Stomach smooth muscle (tissue), 2 donors: ENCODE measurements around the gene NT5DC2.
A peak's percentile ranks its signal among the peaks of the same experiment; 100 is the strongest.

Experiments
- H3K27ac ChIP-seq: one replicate; pipeline ENCODE4 v1.7.0; 2013; ENCODE audit warnings: mild to moderate bottlenecking, low read length, inconsistent platforms
- H3K27me3 ChIP-seq, 2 donors: one replicate each; pipeline ENCODE4 v1.7.0; 2013; ENCODE audit warnings: low read length in 2 of 2; ENCODE audit not compliant: insufficient read depth in 2 of 2, control insufficient read depth in 1 of 2
- H3K36me3 ChIP-seq, 2 donors: one replicate each; pipeline ENCODE4 v1.7.0; 2013; ENCODE audit warnings: low read length in 2 of 2; ENCODE audit not compliant: control insufficient read depth in 2 of 2, insufficient read depth in 2 of 2
- H3K4me1 ChIP-seq: one replicate; pipeline ENCODE4 v1.7.0; 2013; ENCODE audit warnings: low read length; ENCODE audit not compliant: control insufficient read depth, insufficient read depth
- H3K4me3 ChIP-seq, 2 donors: one replicate each; pipeline ENCODE4 v1.7.0; 2013; ENCODE audit warnings: low read length in 2 of 2
- H3K9ac ChIP-seq, 2 donors: one replicate each; pipeline ENCODE4 v1.7.0; 2013; ENCODE audit warnings: low read length in 2 of 2, mild to moderate bottlenecking in 1 of 2
- H3K9me3 ChIP-seq, 2 donors: one replicate each; pipeline ENCODE4 v1.7.0; 2013; ENCODE audit warnings: low read length in 2 of 2; ENCODE audit not compliant: control insufficient read depth in 2 of 2
- donor health status: healthy.
- donor health status: Pancreatic carcinoma.

Gene NT5DC2

GRCh38 chr3:52483081-52483480 lies 50.6 kb downstream of the NT5DC2 start:
- H3K4me1 ChIP-seq = peaks cover 19% of the 10 kb centered on the region
- H3K27me3 ChIP-seq = no peaks in the 10 kb centered on the region
- no peak overlapping the region for H3K9ac ChIP-seq
- H3K9me3 ChIP-seq = no peaks in the 10 kb centered on the region
- peak overlapping the region in 1 of 2 donors; percentile 15 for H3K4me3 ChIP-seq
- peak overlapping the region; percentile 41 for H3K27ac ChIP-seq
- H3K36me3 ChIP-seq = peaks cover 53 to 72% of the 10 kb centered on the region in 2 donors

- Histone ChIP-seq H3K9ac (no peak overlapping the region), H3K9me3 (no peaks in the 10 kb centered on the region), H3K36me3 (peaks cover 52 to 72% of the 10 kb centered on the region in 2 donors), H3K4me3 (no peak overlapping the region), H3K27me3 (no peaks in the 10 kb centered on the region), H3K27ac (peak overlapping the region; percentile 6), H3K4me1 (peaks cover 19% of the 10 kb centered on the region)
Observed at GRCh38 chr3:52481819-52482521, 51.7 kb downstream of the NT5DC2 start.

- H3K9ac ChIP-seq = no peak overlapping the region
- H3K4me3 ChIP-seq = no peak overlapping the region
- no peaks in the 10 kb centered on the region for H3K27me3 ChIP-seq
- peaks cover 19% of the 10 kb centered on the region for H3K4me1 ChIP-seq
- H3K9me3 ChIP-seq = no peaks in the 10 kb centered on the region
- H3K36me3 ChIP-seq = peaks cover 48 to 72% of the 10 kb centered on the region in 2 donors
- peak overlapping the region; percentile 6 for H3K27ac ChIP-seq
Observed at GRCh38 chr3:52480768-52481715, 52.6 kb downstream of the NT5DC2 start.

- no peaks in the 10 kb centered on the region for H3K9me3 ChIP-seq
- H3K4me1 ChIP-seq = peaks cover 18% of the 10 kb centered on the region
- H3K4me3 ChIP-seq = no peak overlapping the region
- H3K36me3 ChIP-seq = peaks cover 54 to 74% of the 10 kb centered on the region in 2 donors
- no peak overlapping the region for H3K9ac ChIP-seq
- no peak overlapping the region for H3K27ac ChIP-seq
- H3K27me3 ChIP-seq = no peaks in the 10 kb centered on the region
Observed at GRCh38 chr3:52479877-52480575, 53.6 kb downstream of the NT5DC2 start.

- Histone ChIP-seq H3K27ac (no peak overlapping the region), H3K4me1 (peaks cover 12% of the 10 kb centered on the region), H3K9ac (no peak overlapping the region), H3K27me3 (no peaks in the 10 kb centered on the region), H3K4me3 (no peak overlapping the region), H3K9me3 (no peaks in the 10 kb centered on the region), H3K36me3 (peaks cover 54 to 79% of the 10 kb centered on the region in 2 donors)
Observed at GRCh38 chr3:52479037-52479876, 54.4 kb downstream of the NT5DC2 start.

- no peaks in the 10 kb centered on the region for H3K4me1 ChIP-seq
- no peaks in the 10 kb centered on the region for H3K9me3 ChIP-seq
- H3K4me3 ChIP-seq = no peak overlapping the region
- H3K27me3 ChIP-seq = no peaks in the 10 kb centered on the region
- peaks cover 67 to 90% of the 10 kb centered on the region in 2 donors for H3K36me3 ChIP-seq
- no peak overlapping the region for H3K9ac ChIP-seq
- H3K27ac ChIP-seq = no peak overlapping the region
Observed at GRCh38 chr3:52477796-52478095, 55.9 kb downstream of the NT5DC2 start.

- Histone ChIP-seq H3K9ac (no peak overlapping the region), H3K27me3 (no peaks in the 10 kb centered on the region), H3K27ac (no peak overlapping the region), H3K36me3 (peaks cover 70 to 87% of the 10 kb centered on the region in 2 donors), H3K4me1 (peaks cover 2% of the 10 kb centered on the region), H3K4me3 (no peak overlapping the region), H3K9me3 (no peaks in the 10 kb centered on the region)
Observed at GRCh38 chr3:52477076-52477795, 56.4 kb downstream of the NT5DC2 start.
